HFFc6 (cell line): ENCODE data around the gene REEP6. TPM values are rescaled to one million over a fixed set of nuclear protein-coding genes. Genes with fewer than 3 reads are reported as not detected.

Experiments used
- DNase-seq: peaks from one replicate; pipeline ENCODE4 v3.0.0-alpha.2; 2018
- H3K27ac Mint-ChIP-seq: 2 replicates; pipeline ENCODE4 v1.8.0; 2020; ENCODE audit warnings: mild to moderate bottlenecking, mixed read lengths
- H3K27me3 Mint-ChIP-seq: 2 replicates; pipeline ENCODE4 v1.8.0; 2021; ENCODE audit warnings: mild to moderate bottlenecking, moderate library complexity, mixed read lengths; ENCODE audit not compliant: insufficient read depth
- H3K36me3 Mint-ChIP-seq: 2 replicates; pipeline ENCODE4 v1.8.0; 2021; ENCODE audit warnings: low read depth, mixed read lengths
- H3K4me1 Mint-ChIP-seq: 2 replicates; pipeline ENCODE4 v1.8.0; 2020; ENCODE audit warnings: low read depth, mixed read lengths
- H3K4me3 Mint-ChIP-seq: 2 replicates; pipeline ENCODE4 v1.8.0; 2020; ENCODE audit warnings: mild to moderate bottlenecking, moderate library complexity, mixed read lengths
- H3K9me3 Mint-ChIP-seq: 2 replicates; pipeline ENCODE4 v1.8.0; 2020; ENCODE audit warnings: mild to moderate bottlenecking, mixed read lengths
- CTCF ChIP-seq: fragments of 200-600 bp; sonication (generic); IDR thresholded peaks from 2 replicates; pipeline ENCODE4 v1.5.0; 2021; ENCODE audit warnings: antibody characterized with exemption, mild to moderate bottlenecking
- total RNA-seq, 6 experiments: library from RNA; stranded (reverse); fragmentation: NEBNext Ultra II Directional; extraction: Animal tissue kit (Norgen Biotek cat#: 25700); gene quantifications; 2 replicates in 1 of 6; 3 replicates in 5 of 6; pipeline ENCODE4 v1.2.3, GENCODE V29; 2021

The REEP6 gene
- total RNA-seq, 6 experiments from 2014 or later = 1.7 to 4.6 (median 2.1) TPM

- Mint-ChIP-seq H3K4me1 (no peaks in the 10 kb centered on the region), H3K36me3 (no peaks in the 10 kb centered on the region), H3K4me3 (no peak overlapping the region), H3K9me3 (no peaks in the 10 kb centered on the region), H3K27me3 (peaks cover 6% of the 10 kb centered on the region), H3K27ac (no peak overlapping the region)
- DNase-seq = no peak
- no peak for TF ChIP-seq CTCF
Measured at GRCh38 chr19:1466461-1467214, 24.3 kb upstream of the REEP6 start.

- Mint-ChIP-seq H3K27ac (no peak overlapping the region), H3K27me3 (peaks cover 6% of the 10 kb centered on the region), H3K36me3 (no peaks in the 10 kb centered on the region), H3K9me3 (no peaks in the 10 kb centered on the region), H3K4me1 (no peaks in the 10 kb centered on the region), H3K4me3 (no peak overlapping the region)
- DNase-seq = no peak
- no peak for TF ChIP-seq CTCF
Measured at GRCh38 chr19:1467215-1467489, 23.8 kb upstream of the REEP6 start.

GRCh38 chr19:1467490-1468273 lies 23.3 kb upstream of the REEP6 start:
- Mint-ChIP-seq H3K4me1 (no peaks in the 10 kb centered on the region), H3K9me3 (no peaks in the 10 kb centered on the region), H3K36me3 (no peaks in the 10 kb centered on the region), H3K27me3 (peaks cover 6% of the 10 kb centered on the region), H3K27ac (no peak overlapping the region), H3K4me3 (no peak overlapping the region)
- no peak for TF ChIP-seq CTCF
- no peak for DNase-seq

- Mint-ChIP-seq H3K9me3 (no peaks in the 10 kb centered on the region), H3K27me3 (peaks cover 6% of the 10 kb centered on the region), H3K4me1 (no peaks in the 10 kb centered on the region), H3K36me3 (no peaks in the 10 kb centered on the region), H3K4me3 (peak overlapping the region; percentile 36; the same call in 1 of the 2 replicates), H3K27ac (no peak overlapping the region)
- TF ChIP-seq CTCF = no peak
- DNase-seq = no peak
Measured at GRCh38 chr19:1468274-1468820, 22.6 kb upstream of the REEP6 start.

- Mint-ChIP-seq H3K27me3 (peaks cover 8% of the 10 kb centered on the region), H3K4me1 (no peaks in the 10 kb centered on the region), H3K27ac (no peak overlapping the region), H3K9me3 (no peaks in the 10 kb centered on the region), H3K36me3 (no peaks in the 10 kb centered on the region), H3K4me3 (peak overlapping the region; percentile 30; the same call in 1 of the 2 replicates)
- DNase-seq = no peak
- peak; percentile 26; the same call in 1 of the 2 replicates for TF ChIP-seq CTCF
Measured at GRCh38 chr19:1468821-1469254, 22.1 kb upstream of the REEP6 start.
